SJCRH30 (cell line): Measurements from ENCODE around the gene BAG5. TPM values are rescaled to one million over a fixed set of nuclear protein-coding genes. Genes with fewer than 3 reads are reported as not detected.
"Not testable (repeated sequence)": the region's sequence is repeated elsewhere in the genome, so short reads cannot be mapped to it uniquely, and the experiment has no call there.

ENCODE experiments used
- DNase-seq, 2 experiments: peaks; one replicate each; pipeline ENCODE4 v3.0.0-alpha.2; 2015 to 2020
- H3K27ac ChIP-seq: fragments of 250-450 bp; sonication (Bioruptor Pico); 2 replicates; pipeline ENCODE4 v1.5.1; 2020; ENCODE audit warnings: mild to moderate bottlenecking, moderate library complexity
- H3K27me3 ChIP-seq: fragments of 250-450 bp; sonication (Bioruptor Pico); 2 replicates; pipeline ENCODE4 v1.5.1; 2020; ENCODE audit warnings: mild to moderate bottlenecking, moderate library complexity
- H3K36me3 ChIP-seq: fragments of 250-450 bp; sonication (Bioruptor Pico); 2 replicates; pipeline ENCODE4 v1.5.1; 2020; ENCODE audit warnings: mild to moderate bottlenecking, moderate library complexity
- H3K4me1 ChIP-seq: fragments of 250-450 bp; sonication (Bioruptor Pico); 2 replicates; pipeline ENCODE4 v1.5.1; 2020; ENCODE audit warnings: mild to moderate bottlenecking, moderate library complexity
- H3K4me3 ChIP-seq: fragments of 250-450 bp; sonication (Bioruptor Pico); 2 replicates; pipeline ENCODE4 v1.5.1; 2020; ENCODE audit warnings: mild to moderate bottlenecking, moderate library complexity
- H3K9me3 ChIP-seq: fragments of 250-450 bp; sonication (Bioruptor Pico); replicated peaks from 2 replicates; pipeline ENCODE4 v1.5.1; 2020; ENCODE audit warnings: mild to moderate bottlenecking, moderate library complexity
- total RNA-seq: library from RNA; depleted of rRNA; stranded (reverse); fragments of >200 nt; shearing (Covaris generic); gene quantifications from 2 replicates; pipeline ENCODE4 v1.2.3, GENCODE V29; 2014; rRNA removed

Gene BAG5
- total RNA-seq = 43.7 and 45.9 TPM in 2 replicates

- Histone ChIP-seq H3K36me3 (peaks cover 24% of the 10 kb centered on the region), H3K4me3 (peak within 1 kb of the TSS; percentile 94), H3K27me3 (no peaks in the 10 kb centered on the region), H3K4me1 (peaks cover 14% of the 10 kb centered on the region), H3K9me3 (no peaks in the 10 kb centered on the region), H3K27ac (peak within 1 kb of the TSS; percentile 71)
- DNase-seq = peak; percentile 90 to 92
These were observed at the start of gene BAG5, which contains the start of gene COA8 for GRCh38 chr14:103562429-103563225. Gene BAG5 (minus strand): TSS chr14:103562657. CDS start chr14:103561164, 1,493 bp downstream. Gene COA8 (plus strand): TSS chr14:103562960. CDS start chr14:103563002, 42 bp downstream.

- peaks cover 27% of the 10 kb centered on the region for H3K4me1 ChIP-seq
- no peaks in the 10 kb centered on the region for H3K27me3 ChIP-seq
- no peak overlapping the region for H3K27ac ChIP-seq
- no peaks in the 10 kb centered on the region for H3K9me3 ChIP-seq
- H3K36me3 ChIP-seq = no peaks in the 10 kb centered on the region
- no peak for DNase-seq
- no peak overlapping the region for H3K4me3 ChIP-seq
These were observed 48.8 kb upstream of the BAG5 start for GRCh38 chr14:103611215-103611614.

- DNase-seq = peak; percentile 60 to 93
- H3K27me3 ChIP-seq, H3K9me3 ChIP-seq, H3K27ac ChIP-seq, H3K36me3 ChIP-seq, H3K4me3 ChIP-seq: not testable (repeated sequence)
- H3K4me1 ChIP-seq = peaks cover 27% of the 10 kb centered on the region
These were observed 46.6 kb upstream of the BAG5 start for GRCh38 chr14:103609081-103609480.

GRCh38 chr14:103607822-103608221, 45.4 kb upstream of the BAG5 start:
- H3K27me3 ChIP-seq = no peaks in the 10 kb centered on the region
- DNase-seq = no peak
- H3K36me3 ChIP-seq = no peaks in the 10 kb centered on the region
- peaks cover 27% of the 10 kb centered on the region for H3K4me1 ChIP-seq
- no peak overlapping the region for H3K4me3 ChIP-seq
- H3K27ac ChIP-seq = no peak overlapping the region
- H3K9me3 ChIP-seq = no peaks in the 10 kb centered on the region

GRCh38 chr14:103606963-103607668, 44.7 kb upstream of the BAG5 start:
- Histone ChIP-seq H3K4me3 (0 out of 2 replicates have a peak overlapping the region, but pooled peaks have one; percentile 7), H3K9me3 (no peaks in the 10 kb centered on the region), H3K4me1 (peaks cover 27% of the 10 kb centered on the region), H3K27me3 (no peaks in the 10 kb centered on the region), H3K36me3 (no peaks in the 10 kb centered on the region), H3K27ac (no peak overlapping the region)
- DNase-seq = peak; percentile 91 to 95

- H3K4me1 ChIP-seq = peaks cover 25% of the 10 kb centered on the region
- H3K27me3 ChIP-seq = no peaks in the 10 kb centered on the region
- no peaks in the 10 kb centered on the region for H3K9me3 ChIP-seq
- H3K27ac ChIP-seq = no peak overlapping the region
- no peak overlapping the region for H3K4me3 ChIP-seq
- H3K36me3 ChIP-seq = no peaks in the 10 kb centered on the region
- no peak for DNase-seq
These were observed 42.2 kb upstream of the BAG5 start for GRCh38 chr14:103604620-103605019.

- no peak overlapping the region for H3K27ac ChIP-seq
- no peaks in the 10 kb centered on the region for H3K9me3 ChIP-seq
- H3K4me3 ChIP-seq = no peak overlapping the region
- peaks cover 16% of the 10 kb centered on the region for H3K4me1 ChIP-seq
- no peaks in the 10 kb centered on the region for H3K27me3 ChIP-seq
- no peaks in the 10 kb centered on the region for H3K36me3 ChIP-seq
- DNase-seq = no peak
These were observed 38.0 kb upstream of the BAG5 start for GRCh38 chr14:103600503-103600902.

- H3K36me3 ChIP-seq = no peaks in the 10 kb centered on the region
- H3K9me3 ChIP-seq = no peaks in the 10 kb centered on the region
- H3K4me1 ChIP-seq = peaks cover 34% of the 10 kb centered on the region
- DNase-seq = peak; percentile 79 to 82
- no peak overlapping the region for H3K27ac ChIP-seq
- H3K4me3 ChIP-seq = no peak overlapping the region
- H3K27me3 ChIP-seq = no peaks in the 10 kb centered on the region
These were observed 35.3 kb upstream of the BAG5 start for GRCh38 chr14:103597623-103598377.

- H3K36me3 ChIP-seq = peaks cover 4% of the 10 kb centered on the region
- no peaks in the 10 kb centered on the region for H3K9me3 ChIP-seq
- peak overlapping the region; percentile 2; the same call in 1 of the 2 replicates for H3K4me3 ChIP-seq
- peak overlapping the region; percentile 51 for H3K27ac ChIP-seq
- peaks cover 34% of the 10 kb centered on the region for H3K4me1 ChIP-seq
- peak; percentile 91 to 95 for DNase-seq
- no peaks in the 10 kb centered on the region for H3K27me3 ChIP-seq
These were observed 31.8 kb upstream of the BAG5 start for GRCh38 chr14:103594265-103594664.

- H3K36me3 ChIP-seq = peaks cover 6% of the 10 kb centered on the region
- no peak overlapping the region for H3K4me3 ChIP-seq
- no peak for DNase-seq
- H3K9me3 ChIP-seq = no peaks in the 10 kb centered on the region
- H3K4me1 ChIP-seq = peaks cover 34% of the 10 kb centered on the region
- peak overlapping the region; percentile 51 for H3K27ac ChIP-seq
- H3K27me3 ChIP-seq = no peaks in the 10 kb centered on the region
These were observed 31.1 kb upstream of the BAG5 start for GRCh38 chr14:103593577-103593976.

GRCh38 chr14:103584326-103584915, 22.0 kb upstream of the BAG5 start:
- H3K27me3 ChIP-seq = no peaks in the 10 kb centered on the region
- H3K4me1 ChIP-seq = no peaks in the 10 kb centered on the region
- H3K36me3 ChIP-seq = peaks cover 23% of the 10 kb centered on the region
- DNase-seq = no peak
- H3K4me3 ChIP-seq = no peak overlapping the region
- no peak overlapping the region for H3K27ac ChIP-seq
- H3K9me3 ChIP-seq = no peaks in the 10 kb centered on the region

GRCh38 chr14:103581954-103582703, 19.7 kb upstream of the BAG5 start:
- Histone ChIP-seq H3K4me3 (no peak overlapping the region), H3K4me1 (no peaks in the 10 kb centered on the region; the same call in 1 of the 2 replicates), H3K27ac (no peak overlapping the region), H3K27me3 (no peaks in the 10 kb centered on the region), H3K36me3 (peaks cover 25% of the 10 kb centered on the region), H3K9me3 (no peaks in the 10 kb centered on the region)
- no peak for DNase-seq

GRCh38 chr14:103581206-103581605, 18.7 kb upstream of the BAG5 start:
- Histone ChIP-seq H3K4me3 (no peak overlapping the region), H3K27ac (no peak overlapping the region), H3K9me3 (no peaks in the 10 kb centered on the region), H3K4me1 (peaks cover 8% of the 10 kb centered on the region; the same call in 1 of the 2 replicates), H3K27me3 (no peaks in the 10 kb centered on the region), H3K36me3 (peaks cover 20% of the 10 kb centered on the region; the same call in 1 of the 2 replicates)
- no peak for DNase-seq
